GM12873 (cell line): ENCODE measurements around the gene NASP.

Source experiments
- CTCF ChIP-seq: IDR thresholded peaks from 2 replicates; pipeline ENCODE4 v1.5.1; 2012; ENCODE audit warnings: low read depth, mild to moderate bottlenecking, moderate library complexity, low read length, control low read depth; ENCODE audit not compliant: insufficient read depth; ENCODE audit errors: missing control alignments

NASP gene

GRCh38 chr1:45660336-45660735 is 76.5 kb downstream of the NASP start:
- no peak for TF ChIP-seq CTCF

- TF ChIP-seq CTCF = no peak
These were observed 83.0 kb downstream of the NASP start for GRCh38 chr1:45666836-45667235.

GRCh38 chr1:45667321-45668111 is 83.7 kb downstream of the NASP start:
- TF ChIP-seq CTCF = no peak
